ENCODE results near the gene PALMD.

The PALMD gene

GRCh38 chr1:99669821-99670220 is 23.9 kb downstream of the PALMD start:
- no peak for TF ChIP-seq CTCF (IDR thresholded peaks at IDR 0.05; ENCODE audit: low read depth, low read length)
- no peak overlapping the region for H3K4me3 ChIP-seq (ENCODE audit: low read depth, low read length)

GRCh38 chr1:99670583-99670982 is 24.7 kb downstream of the PALMD start:
- TF ChIP-seq CTCF (IDR thresholded peaks at IDR 0.05; ENCODE audit: low read depth, low read length): no peak
- no peak overlapping the region for H3K4me3 ChIP-seq (ENCODE audit: low read depth, low read length)

GRCh38 chr1:99672038-99672437 is 26.1 kb downstream of the PALMD start:
- TF ChIP-seq CTCF (IDR thresholded peaks at IDR 0.05; ENCODE audit: low read depth, low read length): no peak

GRCh38 chr1:99672530-99673213 is 26.8 kb downstream of the PALMD start:
- H3K4me3 ChIP-seq (ENCODE audit: low read depth, low read length): no peak overlapping the region
- no peak for TF ChIP-seq CTCF (IDR thresholded peaks at IDR 0.05; ENCODE audit: low read depth, low read length)

More at GRCh38 chr1:99672038-99672437, 26.1 kb downstream of the PALMD start:
- H3K4me3 ChIP-seq (ENCODE audit: low read depth, low read length): no peak overlapping the region

- no peak overlapping the region for H3K4me3 ChIP-seq (ENCODE audit: low read depth, low read length)
- TF ChIP-seq CTCF (IDR thresholded peaks at IDR 0.05; ENCODE audit: low read depth, low read length): no peak
These were observed 27.4 kb downstream of the PALMD start for GRCh38 chr1:99673315-99673714.

GRCh38 chr1:99674115-99675064 is 28.5 kb downstream of the PALMD start:
- TF ChIP-seq CTCF (IDR thresholded peaks at IDR 0.05; ENCODE audit: low read depth, low read length): no peak
- no peak overlapping the region for H3K4me3 ChIP-seq (ENCODE audit: low read depth, low read length)

GRCh38 chr1:99675292-99675691 is 29.4 kb downstream of the PALMD start:
- TF ChIP-seq CTCF (IDR thresholded peaks at IDR 0.05; ENCODE audit: low read depth, low read length): no peak
- H3K4me3 ChIP-seq (ENCODE audit: low read depth, low read length): no peak overlapping the region
